ENCODE measurements around the gene DNAJC7. TPM values are rescaled to one million over a fixed set of nuclear protein-coding genes. Genes with fewer than 3 reads are reported as not detected.

DNAJC7 gene
- total and polyA plus RNA-seq, 9 of the 15 experiments (the other 6 are each of a cell fraction or from before 2014, with no cell fraction given): 85.8 to 262 (median 157) TPM

DNA sequence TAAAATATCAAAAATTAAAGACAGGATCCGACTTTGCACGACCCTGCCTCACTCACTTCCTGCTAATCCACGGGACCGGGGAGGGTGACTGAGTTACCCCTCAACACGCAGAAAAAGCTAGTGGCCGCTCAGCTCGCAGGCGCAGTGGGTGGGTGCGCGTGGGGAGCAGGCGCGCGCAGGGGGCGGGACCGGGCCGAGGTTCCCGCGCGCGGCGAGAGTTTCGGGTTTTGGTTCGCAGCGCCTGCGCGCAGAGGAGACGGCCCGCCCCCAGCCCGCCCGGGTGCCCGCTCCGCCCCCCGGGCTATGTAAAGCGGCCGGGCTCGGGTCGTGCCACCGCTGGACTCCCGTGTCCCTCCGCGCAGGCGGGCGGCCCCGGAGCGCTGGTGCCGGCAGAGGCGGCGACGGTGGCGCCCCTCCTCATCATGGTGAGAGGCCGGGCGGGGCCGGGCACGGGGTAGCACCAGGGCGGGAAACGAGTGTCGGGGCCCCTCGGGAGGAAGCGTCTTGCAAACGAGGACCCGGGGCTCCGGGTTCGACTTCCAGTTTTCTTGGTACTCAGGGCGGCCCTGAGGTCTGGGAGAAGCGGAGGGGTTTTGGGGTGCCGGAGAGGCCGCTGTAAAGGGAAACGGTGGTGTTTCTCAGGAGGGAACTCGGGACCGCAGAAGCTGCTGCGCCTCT is 50.6 kb downstream of the DNAJC7 start, which contains the start of gene CNP (continued):
- TF ChIP-seq SPI1 (IDR thresholded peaks at IDR 0.05; ENCODE audit: borderline replicate concordance, low read depth, low read length): no peak
- TF ChIP-seq ZBTB8A (IDR thresholded peaks at IDR 0.05; ENCODE audit: partially characterized antibody): no peak
- no peak for TF ChIP-seq SMARCA4 (IDR thresholded peaks at IDR 0.05)
- TF ChIP-seq KLF13 (tag; IDR thresholded peaks at IDR 0.05; ENCODE audit: borderline replicate concordance, low read depth): peak; percentile 79; the same call in 1 of the 2 replicates
- no peak for TF ChIP-seq STAG1 (CRISPR knock-in tag; IDR thresholded peaks at IDR 0.05; ENCODE audit: borderline replicate concordance)
- no peak for TF ChIP-seq ZZZ3 (IDR thresholded peaks at IDR 0.05)
- TF ChIP-seq MAFF (IDR thresholded peaks at IDR 0.05; ENCODE audit: low read length): peak; percentile 2; the same call in 1 of the 2 replicates
- peak; percentile 66; the same call in 1 of the 2 replicates for TF ChIP-seq MYC (IDR thresholded peaks at IDR 0.05; ENCODE audit: low read depth, low read length)
- TF ChIP-seq MYC (CRISPR knock-in tag; IDR thresholded peaks at IDR 0.05; ENCODE audit: borderline replicate concordance, low read depth): no peak
- no peak for TF ChIP-seq NELFE (IDR thresholded peaks at IDR 0.05; ENCODE audit: insufficient read depth, insufficient read length)
- peak; percentile 85 for TF ChIP-seq RBFOX2 (IDR thresholded peaks at IDR 0.05; ENCODE audit: low read depth, low read length)
- TF ChIP-seq, protein P1, sequence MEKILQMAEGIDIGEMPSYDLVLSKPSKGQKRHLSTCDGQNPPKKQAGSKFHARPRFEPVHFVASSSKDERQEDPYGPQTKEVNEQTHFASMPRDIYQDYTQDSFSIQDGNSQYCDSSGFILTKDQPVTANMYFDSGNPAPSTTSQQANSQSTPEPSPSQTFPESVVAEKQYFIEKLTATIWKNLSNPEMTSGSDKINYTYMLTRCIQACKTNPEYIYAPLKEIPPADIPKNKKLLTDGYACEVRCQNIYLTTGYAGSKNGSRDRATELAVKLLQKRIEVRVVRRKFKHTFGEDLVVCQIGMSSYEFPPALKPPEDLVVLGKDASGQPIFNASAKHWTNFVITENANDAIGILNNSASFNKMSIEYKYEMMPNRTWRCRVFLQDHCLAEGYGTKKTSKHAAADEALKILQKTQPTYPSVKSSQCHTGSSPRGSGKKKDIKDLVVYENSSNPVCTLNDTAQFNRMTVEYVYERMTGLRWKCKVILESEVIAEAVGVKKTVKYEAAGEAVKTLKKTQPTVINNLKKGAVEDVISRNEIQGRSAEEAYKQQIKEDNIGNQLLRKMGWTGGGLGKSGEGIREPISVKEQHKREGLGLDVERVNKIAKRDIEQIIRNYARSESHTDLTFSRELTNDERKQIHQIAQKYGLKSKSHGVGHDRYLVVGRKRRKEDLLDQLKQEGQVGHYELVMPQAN (IDR thresholded peaks at IDR 0.05; ENCODE audit: borderline replicate concordance): no peak
- TF ChIP-seq KAT8 (IDR thresholded peaks at IDR 0.05; ENCODE audit: low read depth): no peak
- TF ChIP-seq, protein P2, sequence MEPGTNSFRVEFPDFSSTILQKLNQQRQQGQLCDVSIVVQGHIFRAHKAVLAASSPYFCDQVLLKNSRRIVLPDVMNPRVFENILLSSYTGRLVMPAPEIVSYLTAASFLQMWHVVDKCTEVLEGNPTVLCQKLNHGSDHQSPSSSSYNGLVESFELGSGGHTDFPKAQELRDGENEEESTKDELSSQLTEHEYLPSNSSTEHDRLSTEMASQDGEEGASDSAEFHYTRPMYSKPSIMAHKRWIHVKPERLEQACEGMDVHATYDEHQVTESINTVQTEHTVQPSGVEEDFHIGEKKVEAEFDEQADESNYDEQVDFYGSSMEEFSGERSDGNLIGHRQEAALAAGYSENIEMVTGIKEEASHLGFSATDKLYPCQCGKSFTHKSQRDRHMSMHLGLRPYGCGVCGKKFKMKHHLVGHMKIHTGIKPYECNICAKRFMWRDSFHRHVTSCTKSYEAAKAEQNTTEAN (CRISPR knock-in tag; IDR thresholded peaks at IDR 0.05): no peak
- TF ChIP-seq LCOR (CRISPR knock-in tag; IDR thresholded peaks at IDR 0.05): 0 out of 2 replicates have a peak, but pooled peaks have one; percentile 24
- TF ChIP-seq, protein P3, sequence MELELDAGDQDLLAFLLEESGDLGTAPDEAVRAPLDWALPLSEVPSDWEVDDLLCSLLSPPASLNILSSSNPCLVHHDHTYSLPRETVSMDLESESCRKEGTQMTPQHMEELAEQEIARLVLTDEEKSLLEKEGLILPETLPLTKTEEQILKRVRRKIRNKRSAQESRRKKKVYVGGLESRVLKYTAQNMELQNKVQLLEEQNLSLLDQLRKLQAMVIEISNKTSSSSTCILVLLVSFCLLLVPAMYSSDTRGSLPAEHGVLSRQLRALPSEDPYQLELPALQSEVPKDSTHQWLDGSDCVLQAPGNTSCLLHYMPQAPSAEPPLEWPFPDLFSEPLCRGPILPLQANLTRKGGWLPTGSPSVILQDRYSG (tag; conservative IDR thresholded peaks at IDR 0.05; ENCODE audit: low read depth): no peak
- TF ChIP-seq, protein P4, sequence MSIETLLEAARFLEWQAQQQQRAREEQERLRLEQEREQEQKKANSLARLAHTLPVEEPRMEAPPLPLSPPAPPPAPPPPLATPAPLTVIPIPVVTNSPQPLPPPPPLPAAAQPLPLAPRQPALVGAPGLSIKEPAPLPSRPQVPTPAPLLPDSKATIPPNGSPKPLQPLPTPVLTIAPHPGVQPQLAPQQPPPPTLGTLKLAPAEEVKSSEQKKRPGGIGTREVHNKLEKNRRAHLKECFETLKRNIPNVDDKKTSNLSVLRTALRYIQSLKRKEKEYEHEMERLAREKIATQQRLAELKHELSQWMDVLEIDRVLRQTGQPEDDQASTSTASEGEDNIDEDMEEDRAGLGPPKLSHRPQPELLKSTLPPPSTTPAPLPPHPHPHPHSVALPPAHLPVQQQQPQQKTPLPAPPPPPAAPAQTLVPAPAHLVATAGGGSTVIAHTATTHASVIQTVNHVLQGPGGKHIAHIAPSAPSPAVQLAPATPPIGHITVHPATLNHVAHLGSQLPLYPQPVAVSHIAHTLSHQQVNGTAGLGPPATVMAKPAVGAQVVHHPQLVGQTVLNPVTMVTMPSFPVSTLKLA (conservative IDR thresholded peaks at IDR 0.05): peak; percentile 61 to 68
- TF ChIP-seq RBBP5 (IDR thresholded peaks at IDR 0.05; ENCODE audit: borderline replicate concordance, insufficient read depth, low read length, poor library complexity, severe bottlenecking): peak; percentile 53
- TF ChIP-seq, protein P5, sequence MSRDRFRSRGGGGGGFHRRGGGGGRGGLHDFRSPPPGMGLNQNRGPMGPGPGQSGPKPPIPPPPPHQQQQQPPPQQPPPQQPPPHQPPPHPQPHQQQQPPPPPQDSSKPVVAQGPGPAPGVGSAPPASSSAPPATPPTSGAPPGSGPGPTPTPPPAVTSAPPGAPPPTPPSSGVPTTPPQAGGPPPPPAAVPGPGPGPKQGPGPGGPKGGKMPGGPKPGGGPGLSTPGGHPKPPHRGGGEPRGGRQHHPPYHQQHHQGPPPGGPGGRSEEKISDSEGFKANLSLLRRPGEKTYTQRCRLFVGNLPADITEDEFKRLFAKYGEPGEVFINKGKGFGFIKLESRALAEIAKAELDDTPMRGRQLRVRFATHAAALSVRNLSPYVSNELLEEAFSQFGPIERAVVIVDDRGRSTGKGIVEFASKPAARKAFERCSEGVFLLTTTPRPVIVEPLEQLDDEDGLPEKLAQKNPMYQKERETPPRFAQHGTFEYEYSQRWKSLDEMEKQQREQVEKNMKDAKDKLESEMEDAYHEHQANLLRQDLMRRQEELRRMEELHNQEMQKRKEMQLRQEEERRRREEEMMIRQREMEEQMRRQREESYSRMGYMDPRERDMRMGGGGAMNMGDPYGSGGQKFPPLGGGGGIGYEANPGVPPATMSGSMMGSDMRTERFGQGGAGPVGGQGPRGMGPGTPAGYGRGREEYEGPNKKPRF (IDR thresholded peaks at IDR 0.05; ENCODE audit: low read depth, low read length): no peak
- no peak for TF ChIP-seq ZNF224 (CRISPR knock-in tag; IDR thresholded peaks at IDR 0.05)
